Activated CD4-positive, alpha-beta T cell treated with anti-CD3 and anti-CD28 coated beads, Interleukin-2, amount 10 ng/mL, durations not matched to agents 24 days and 14 days (primary cell): Measurements from ENCODE around the gene PLSCR1. TPM values are rescaled to one million over a fixed set of nuclear protein-coding genes. Genes with fewer than 3 reads are reported as not detected.
A peak's percentile ranks its signal among the peaks of the same experiment; 100 is the strongest.
"Not testable (repeated sequence)": the region's sequence is repeated elsewhere in the genome, so short reads cannot be mapped to it uniquely, and the experiment has no call there.

ENCODE experiments used
- DNase-seq: peaks from one replicate; pipeline ENCODE4 v3.0.0; 2022
- H3K27ac Mint-ChIP-seq: one replicate; pipeline ENCODE4 v1.8.0; 2022; ENCODE audit warnings: mild to moderate bottlenecking, mixed read lengths
- H3K27me3 Mint-ChIP-seq: one replicate; pipeline ENCODE4 v1.8.0; 2022; ENCODE audit warnings: mixed read lengths
- H3K36me3 Mint-ChIP-seq: one replicate; pipeline ENCODE4 v1.8.0; 2022; ENCODE audit warnings: low read depth, mild to moderate bottlenecking, mixed read lengths
- H3K4me1 Mint-ChIP-seq: one replicate; pipeline ENCODE4 v1.8.0; 2021; ENCODE audit warnings: mixed read lengths
- H3K4me3 Mint-ChIP-seq: one replicate; pipeline ENCODE4 v1.8.0; 2022; ENCODE audit warnings: mild to moderate bottlenecking, moderate library complexity, mixed read lengths
- H3K9me3 Mint-ChIP-seq: one replicate; pipeline ENCODE4 v1.8.0; 2021; ENCODE audit warnings: mixed read lengths
- intact Hi-C: fragments of 100-400 bp; cut with micrococcal nuclease; formaldehyde crosslinking; loops from one replicate; pipeline ENCODE4 v1.15.1; 2023
- total RNA-seq: library from RNA; stranded (reverse); gene quantifications from 2 replicates; pipeline ENCODE4 v1.2.3, GENCODE V29; 2022

PLSCR1 gene
- total RNA-seq, 1 donor from 2014 or later: 84.2 TPM

DNA sequence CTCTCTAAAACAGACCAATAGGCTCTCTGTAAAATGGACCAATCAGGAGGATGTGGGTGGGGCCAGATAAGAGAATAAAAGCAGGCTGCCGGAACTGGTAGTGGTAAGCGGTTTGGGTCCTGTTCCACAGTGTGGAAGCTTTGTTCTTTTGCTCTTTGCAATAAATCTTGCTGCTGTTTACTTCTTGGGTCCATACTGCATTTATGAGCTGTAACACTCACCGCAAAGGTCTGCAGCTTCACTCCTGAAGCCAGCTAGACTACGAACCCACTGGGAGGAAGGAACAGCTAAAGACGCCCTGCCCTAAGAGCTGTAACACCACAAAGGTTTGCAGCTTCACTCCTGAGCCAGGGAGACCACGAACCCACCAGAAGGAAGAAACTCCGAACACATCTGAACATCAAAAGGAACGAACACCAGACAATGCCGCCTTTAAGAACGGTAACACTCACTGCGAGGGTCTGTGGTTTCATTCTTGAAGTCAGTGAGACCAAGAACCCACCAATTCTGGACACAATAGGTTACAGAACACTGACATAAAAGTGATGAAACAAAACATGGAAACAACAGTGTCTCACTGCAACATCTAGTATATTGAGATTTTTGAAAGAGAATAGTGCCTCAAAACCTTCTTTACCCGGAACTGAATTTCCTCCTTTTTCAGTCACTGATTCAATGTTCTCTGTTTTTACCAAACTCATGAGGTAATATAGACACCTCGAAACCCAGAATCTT is 46.2 kb downstream of the PLSCR1 start:
- Mint-ChIP-seq H3K27me3 (peaks cover 6% of the 10 kb centered on the region), H3K27ac (peak overlapping the region; percentile 79), H3K4me3 (peak overlapping the region; percentile 71), H3K36me3 (peaks cover 1% of the 10 kb centered on the region), H3K9me3 (peaks cover 13% of the 10 kb centered on the region), H3K4me1 (peaks cover 24% of the 10 kb centered on the region)
- intact Hi-C loops: no loop called here
- peak; percentile 85 for DNase-seq

DNA sequence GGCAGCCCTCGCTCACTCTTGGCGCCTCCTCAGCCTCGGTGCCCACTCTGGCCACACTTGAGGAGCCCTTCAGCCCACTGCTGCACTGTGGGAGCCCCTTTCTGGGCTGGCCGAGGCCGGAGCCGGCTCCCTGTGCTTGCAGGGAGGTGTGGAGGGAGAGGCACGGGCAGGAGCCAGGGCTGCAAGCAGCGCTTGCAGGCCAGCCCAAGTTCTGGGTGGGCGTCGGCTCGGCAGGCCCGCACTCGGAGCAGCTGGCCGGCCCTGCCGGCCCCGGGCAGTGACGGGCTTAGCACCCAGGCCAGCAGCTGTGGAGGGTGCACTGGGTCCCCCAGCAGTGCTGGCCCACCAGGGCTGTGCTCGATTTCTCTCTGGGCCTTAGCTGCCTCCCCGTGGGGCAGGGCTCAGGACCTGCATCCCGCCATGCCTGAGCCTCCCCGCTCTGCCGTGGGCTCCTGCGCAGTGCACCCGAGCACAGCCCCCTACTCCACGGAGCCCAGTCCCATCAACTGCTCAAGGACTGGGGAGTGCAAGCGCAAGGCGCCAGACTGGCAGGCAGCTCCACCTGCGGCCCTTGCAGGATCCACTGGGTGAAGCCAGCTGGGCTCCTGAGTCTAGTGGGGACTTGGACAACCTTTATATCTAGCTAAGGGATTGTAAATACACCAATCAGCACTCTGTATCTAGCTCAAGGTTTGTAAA is 47.1 kb downstream of the PLSCR1 start:
- DNase-seq, H3K27ac Mint-ChIP-seq, H3K4me3 Mint-ChIP-seq, H3K36me3 Mint-ChIP-seq, intact Hi-C loops, H3K27me3 Mint-ChIP-seq: not testable (repeated sequence)
- H3K9me3 Mint-ChIP-seq: peaks cover 21% of the 10 kb centered on the region
- peaks cover 17% of the 10 kb centered on the region for H3K4me1 Mint-ChIP-seq

DNA sequence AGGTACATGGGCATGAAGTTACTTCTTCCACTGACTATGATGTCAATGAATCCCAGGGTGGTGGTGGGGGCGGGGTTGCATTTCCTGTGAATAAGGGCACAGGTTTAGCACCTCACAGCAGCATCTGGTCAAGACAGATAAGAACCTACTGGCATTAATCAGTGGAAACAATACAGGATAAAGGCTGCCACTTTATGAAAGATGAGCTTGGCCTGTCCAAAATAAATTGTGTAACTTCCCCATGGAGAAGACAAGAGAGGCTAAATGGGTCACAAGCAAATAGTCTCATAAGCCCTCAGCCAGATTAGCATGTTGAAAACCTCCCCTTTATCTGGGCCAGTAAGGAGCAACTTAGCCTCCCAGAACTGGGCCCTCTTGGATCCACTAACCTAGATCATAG is 47.7 kb downstream of the PLSCR1 start:
- DNase-seq: no peak
- peaks cover 27% of the 10 kb centered on the region for H3K9me3 Mint-ChIP-seq
- no peaks in the 10 kb centered on the region for H3K36me3 Mint-ChIP-seq
- H3K27me3 Mint-ChIP-seq: peaks cover 14% of the 10 kb centered on the region
- peaks cover 16% of the 10 kb centered on the region for H3K4me1 Mint-ChIP-seq
- H3K27ac Mint-ChIP-seq: no peak overlapping the region
- intact Hi-C loops: no loop called here
- H3K4me3 Mint-ChIP-seq: no peak overlapping the region

GRCh38 chr3:146496251-146496650 is 48.2 kb downstream of the PLSCR1 start:
- Mint-ChIP-seq H3K27me3 (peaks cover 14% of the 10 kb centered on the region), H3K9me3 (peaks cover 27% of the 10 kb centered on the region)
- intact Hi-C loops: no loop called here

DNA sequence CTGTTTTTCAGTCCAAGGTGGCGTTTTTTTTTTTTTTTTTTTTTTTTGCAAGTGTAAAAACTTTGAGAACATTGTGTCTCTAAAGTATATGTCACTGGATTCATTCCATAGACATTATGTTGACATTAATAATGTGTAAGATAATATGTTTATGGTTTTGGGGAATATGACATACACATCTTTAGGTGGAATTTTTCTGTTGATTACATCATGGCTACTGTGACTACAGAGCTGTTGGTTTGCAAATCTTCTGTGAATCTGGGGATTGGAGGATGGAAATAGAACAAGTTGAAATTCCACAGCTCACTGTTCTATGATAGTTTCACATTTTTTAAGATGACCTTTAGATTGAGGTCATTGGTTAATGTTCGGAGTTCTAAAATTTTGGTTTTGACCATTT is 50.6 kb downstream of the PLSCR1 start:
- Mint-ChIP-seq H3K27me3 (peaks cover 23% of the 10 kb centered on the region), H3K9me3 (peaks cover 27% of the 10 kb centered on the region), H3K27ac (no peak overlapping the region), H3K36me3 (no peaks in the 10 kb centered on the region), H3K4me1 (peaks cover 14% of the 10 kb centered on the region), H3K4me3 (no peak overlapping the region)
- no peak for DNase-seq
- intact Hi-C loops: no loop called here

More at GRCh38 chr3:146496251-146496650, 48.2 kb downstream of the PLSCR1 start:
- peaks cover 14% of the 10 kb centered on the region for H3K4me1 Mint-ChIP-seq
- DNase-seq: no peak
- no peak overlapping the region for H3K4me3 Mint-ChIP-seq
- H3K36me3 Mint-ChIP-seq: no peaks in the 10 kb centered on the region
- H3K27ac Mint-ChIP-seq: no peak overlapping the region

GRCh38 chr3:146493221-146493620 is 51.2 kb downstream of the PLSCR1 start:
- Mint-ChIP-seq H3K4me1 (peaks cover 12% of the 10 kb centered on the region), H3K9me3 (peaks cover 27% of the 10 kb centered on the region), H3K27ac (no peak overlapping the region), H3K27me3 (peaks cover 24% of the 10 kb centered on the region), H3K36me3 (no peaks in the 10 kb centered on the region), H3K4me3 (no peak overlapping the region)
- no peak for DNase-seq
- intact Hi-C loops: no loop called here

DNA sequence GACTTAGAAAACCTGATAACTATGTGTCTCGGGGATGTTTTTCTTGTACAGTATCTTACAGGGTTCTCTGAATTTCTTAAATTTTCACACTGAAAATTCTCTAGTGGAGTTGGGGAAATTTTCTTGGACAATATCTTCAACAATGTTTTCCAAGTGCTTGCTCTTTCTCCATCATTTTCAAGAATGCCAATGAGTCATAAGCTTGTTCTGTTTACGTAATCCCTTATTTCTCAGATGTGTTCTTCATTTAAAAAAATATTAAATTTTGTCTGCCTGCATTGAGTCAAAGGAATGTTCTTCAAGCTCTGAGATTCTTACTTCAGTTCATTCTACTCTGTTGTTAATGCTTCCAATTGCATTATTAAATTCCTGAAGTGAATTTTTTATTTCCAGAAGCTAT is 53.1 kb downstream of the PLSCR1 start:
- peaks cover 34% of the 10 kb centered on the region for H3K27me3 Mint-ChIP-seq
- DNase-seq: no peak
- no peaks in the 10 kb centered on the region for H3K36me3 Mint-ChIP-seq
- intact Hi-C loops: no loop called here
- H3K9me3 Mint-ChIP-seq: peaks cover 39% of the 10 kb centered on the region
- no peak overlapping the region for H3K27ac Mint-ChIP-seq
- H3K4me3 Mint-ChIP-seq: no peak overlapping the region
- peaks cover 3% of the 10 kb centered on the region for H3K4me1 Mint-ChIP-seq

DNA sequence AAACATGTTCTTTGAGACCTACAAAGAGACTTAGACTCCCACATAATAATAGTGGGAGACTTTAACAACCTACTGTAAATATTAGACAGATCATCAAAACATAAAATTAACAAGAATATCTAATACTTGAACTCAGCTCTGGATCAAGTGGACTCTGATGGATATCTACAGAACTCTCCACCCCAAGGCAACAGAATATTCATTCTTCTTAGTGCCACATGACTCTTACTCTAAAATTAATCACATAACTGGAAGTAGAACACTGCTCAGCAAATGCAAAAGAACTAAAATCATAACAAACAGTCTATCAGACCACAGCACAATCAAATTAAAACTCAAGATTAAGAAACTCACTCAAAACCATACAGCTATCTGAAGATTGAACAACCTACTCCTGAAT is 59.1 kb downstream of the PLSCR1 start:
- H3K9me3 Mint-ChIP-seq: peaks cover 34% of the 10 kb centered on the region
- H3K4me1 Mint-ChIP-seq: no peaks in the 10 kb centered on the region
- H3K4me3 Mint-ChIP-seq: no peak overlapping the region
- no peak overlapping the region for H3K27ac Mint-ChIP-seq
- no peak for DNase-seq
- peaks cover 35% of the 10 kb centered on the region for H3K27me3 Mint-ChIP-seq
- intact Hi-C loops: no loop called here
- H3K36me3 Mint-ChIP-seq: no peaks in the 10 kb centered on the region

GRCh38 chr3:146476094-146476740 is 68.2 kb downstream of the PLSCR1 start:
- Mint-ChIP-seq H3K36me3 (no peaks in the 10 kb centered on the region), H3K9me3 (peaks cover 13% of the 10 kb centered on the region), H3K4me3 (no peak overlapping the region), H3K27me3 (peaks cover 30% of the 10 kb centered on the region), H3K4me1 (no peaks in the 10 kb centered on the region), H3K27ac (no peak overlapping the region)
- DNase-seq: no peak
- intact Hi-C loops: no loop called here

DNA sequence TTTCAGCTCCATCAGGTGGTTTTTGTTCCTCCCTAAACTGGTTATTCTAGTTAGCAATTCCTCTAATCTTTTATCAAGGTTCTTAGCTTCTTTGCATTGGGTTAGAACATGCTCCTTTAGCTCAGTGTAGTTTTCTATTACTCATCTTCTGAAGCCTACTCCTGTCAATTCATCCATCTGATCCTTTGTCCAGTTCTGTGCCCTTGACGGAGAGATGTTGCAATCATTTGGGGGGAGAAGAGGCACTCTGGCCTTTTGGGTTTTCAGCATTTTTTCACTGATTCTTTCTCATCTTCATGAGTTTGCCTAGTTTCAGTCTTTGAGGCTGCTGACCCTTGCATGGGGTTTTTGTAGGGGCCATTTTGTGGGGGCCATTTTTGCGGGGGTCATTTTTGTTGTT is 69.4 kb downstream of the PLSCR1 start:
- H3K27ac Mint-ChIP-seq, DNase-seq, H3K4me1 Mint-ChIP-seq, H3K9me3 Mint-ChIP-seq, H3K4me3 Mint-ChIP-seq, H3K36me3 Mint-ChIP-seq, intact Hi-C loops: not testable (repeated sequence)
- peaks cover 25% of the 10 kb centered on the region for H3K27me3 Mint-ChIP-seq

- no peaks in the 10 kb centered on the region for H3K4me1 Mint-ChIP-seq
- no peaks in the 10 kb centered on the region for H3K36me3 Mint-ChIP-seq
- intact Hi-C loops: no loop called here
- H3K9me3 Mint-ChIP-seq: no peaks in the 10 kb centered on the region
- no peak for DNase-seq
- H3K4me3 Mint-ChIP-seq: no peak overlapping the region
- peaks cover 17% of the 10 kb centered on the region for H3K27me3 Mint-ChIP-seq
- H3K27ac Mint-ChIP-seq: no peak overlapping the region
Measured at GRCh38 chr3:146473726-146474125, 70.7 kb downstream of the PLSCR1 start.

GRCh38 chr3:146472611-146473010 is 71.8 kb downstream of the PLSCR1 start:
- no peak for DNase-seq
- H3K4me3 Mint-ChIP-seq: no peak overlapping the region
- peaks cover 12% of the 10 kb centered on the region for H3K27me3 Mint-ChIP-seq
- H3K9me3 Mint-ChIP-seq: no peaks in the 10 kb centered on the region
- H3K4me1 Mint-ChIP-seq: no peaks in the 10 kb centered on the region
- intact Hi-C loops: no loop called here
- H3K27ac Mint-ChIP-seq: no peak overlapping the region
- H3K36me3 Mint-ChIP-seq: no peaks in the 10 kb centered on the region

DNA sequence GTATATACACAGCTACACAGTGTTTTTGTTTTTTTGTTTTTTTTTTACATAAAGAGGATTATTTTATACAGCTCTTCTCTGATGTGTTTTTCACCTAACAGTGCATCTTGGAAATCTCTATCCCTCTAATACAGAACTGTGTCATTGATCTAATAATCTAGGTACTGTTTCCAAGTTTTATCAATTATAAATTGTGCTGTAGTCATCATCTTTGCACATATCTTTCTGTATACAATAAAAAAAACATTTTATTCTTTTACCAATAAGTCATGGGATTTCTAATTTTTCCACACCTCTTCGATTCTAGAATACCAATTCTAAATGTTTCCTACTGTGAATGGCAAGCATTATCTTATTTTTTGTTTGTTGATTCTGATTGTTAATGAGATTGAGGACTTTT is 73.4 kb downstream of the PLSCR1 start:
- Mint-ChIP-seq H3K27me3 (peaks cover 12% of the 10 kb centered on the region), H3K4me1 (no peaks in the 10 kb centered on the region), H3K9me3 (no peaks in the 10 kb centered on the region), H3K36me3 (no peaks in the 10 kb centered on the region), H3K4me3 (no peak overlapping the region), H3K27ac (no peak overlapping the region)
- DNase-seq: no peak
- intact Hi-C loops: no loop called here

GRCh38 chr3:146470425-146470990 is 73.9 kb downstream of the PLSCR1 start:
- intact Hi-C loops: no loop called here
- H3K4me3 Mint-ChIP-seq: peak overlapping the region; percentile 29
- H3K27me3 Mint-ChIP-seq: peaks cover 12% of the 10 kb centered on the region
- peaks cover under 1% of the 10 kb centered on the region for H3K4me1 Mint-ChIP-seq
- no peaks in the 10 kb centered on the region for H3K36me3 Mint-ChIP-seq
- H3K9me3 Mint-ChIP-seq: no peaks in the 10 kb centered on the region
- DNase-seq: no peak
- no peak overlapping the region for H3K27ac Mint-ChIP-seq
